HG02588 (cell line): ENCODE data around the gene RTP2.

ENCODE experiments used
- ATAC-seq: cut with Tn5 transposase; IDR thresholded peaks from one replicate; pipeline ENCODE4 v1.9.1; 2021; ENCODE audit warnings: mild to moderate bottlenecking, moderate library complexity; ENCODE audit not compliant: unreplicated experiment

The RTP2 gene

GRCh38 chr3:187677604-187678003 lies 24.8 kb downstream of the RTP2 start:
- ATAC-seq, result no peak

- ATAC-seq, result no peak
Observed at GRCh38 chr3:187673012-187673411, 29.3 kb downstream of the RTP2 start.

GRCh38 chr3:187669675-187670504 lies 32.5 kb downstream of the RTP2 start, which contains the start of gene SST:
Gene SST, minus strand, starts transcription at chr3:187670394. Its CDS starts 103 bp downstream, at chr3:187670291.
- no peak for ATAC-seq

- no peak for ATAC-seq
Observed at GRCh38 chr3:187667526-187667925, 34.8 kb downstream of the RTP2 start.

GRCh38 chr3:187665764-187666402 lies 36.5 kb downstream of the RTP2 start:
- no peak for ATAC-seq

GRCh38 chr3:187665010-187665409 lies 37.3 kb downstream of the RTP2 start:
- ATAC-seq, result no peak

- no peak for ATAC-seq
Observed at GRCh38 chr3:187662848-187663409, 39.4 kb downstream of the RTP2 start.

GRCh38 chr3:187661267-187661666 lies 41.1 kb downstream of the RTP2 start:
- ATAC-seq, result no peak

GRCh38 chr3:187651282-187651681 lies 51.1 kb downstream of the RTP2 start:
- ATAC-seq, result no peak
